ENCODE measurements around the gene GATA2.

The GATA2 gene

GRCh38 chr3:128472449-128473179 lies 20.4 kb downstream of the GATA2 start:
- DNase-seq: no peak

GRCh38 chr3:128471720-128472119 lies 21.3 kb downstream of the GATA2 start:
- no peak for DNase-seq

GRCh38 chr3:128471110-128471509 lies 21.9 kb downstream of the GATA2 start:
- no peak for DNase-seq

GRCh38 chr3:128470134-128470899 lies 22.7 kb downstream of the GATA2 start:
- DNase-seq: no peak

- no peak for DNase-seq
Measured at GRCh38 chr3:128469556-128469955, 23.4 kb downstream of the GATA2 start.

GRCh38 chr3:128468791-128469527 lies 24.0 kb downstream of the GATA2 start:
- DNase-seq: no peak

GRCh38 chr3:128468285-128468790 lies 24.7 kb downstream of the GATA2 start:
- no peak for DNase-seq

- DNase-seq: no peak
Measured at GRCh38 chr3:128466840-128467541, 26.0 kb downstream of the GATA2 start, which contains the start of gene DNAJB8. Gene DNAJB8, minus strand, starts transcription at chr3:128466890. Its CDS starts 3,645 bp downstream, at chr3:128463245.

GRCh38 chr3:128464702-128465101 lies 28.3 kb downstream of the GATA2 start:
- DNase-seq: no peak

GRCh38 chr3:128464188-128464587 lies 28.8 kb downstream of the GATA2 start:
- no peak for DNase-seq

GRCh38 chr3:128463771-128464170 lies 29.2 kb downstream of the GATA2 start:
- DNase-seq: no peak

GRCh38 chr3:128463354-128463753 lies 29.6 kb downstream of the GATA2 start:
- no peak for DNase-seq

- DNase-seq: no peak
Measured at GRCh38 chr3:128462931-128463330, 30.1 kb downstream of the GATA2 start.

GRCh38 chr3:128462341-128462910 lies 30.6 kb downstream of the GATA2 start:
- DNase-seq: no peak

- DNase-seq: no peak
Measured at GRCh38 chr3:128461731-128462130, 31.3 kb downstream of the GATA2 start.

- DNase-seq: no peak
Measured at GRCh38 chr3:128459461-128459820, 33.6 kb downstream of the GATA2 start.

GRCh38 chr3:128458746-128459460 lies 34.1 kb downstream of the GATA2 start:
- no peak for DNase-seq

GRCh38 chr3:128457937-128458336 lies 35.1 kb downstream of the GATA2 start:
- DNase-seq: no peak

GRCh38 chr3:128456776-128457715 lies 36.0 kb downstream of the GATA2 start:
- DNase-seq: no peak

Data from activated CD4-positive, alpha-beta T cell treated with anti-CD3 and anti-CD28 coated beads, Interleukin-2, Interleukin-6, amounts not matched to agents 100 ng/mL and 50 ng/mL, durations not matched to agents 16 hours and 8 hours (primary cell).